ENCODE measurements around the gene RALGAPB. TPM values are rescaled to one million over a fixed set of nuclear protein-coding genes. Genes with fewer than 3 reads are reported as not detected.

RALGAPB gene
- total and polyA plus RNA-seq, 12 donors, result 8.4 to 28.2 (median 25.6) TPM

DNA sequence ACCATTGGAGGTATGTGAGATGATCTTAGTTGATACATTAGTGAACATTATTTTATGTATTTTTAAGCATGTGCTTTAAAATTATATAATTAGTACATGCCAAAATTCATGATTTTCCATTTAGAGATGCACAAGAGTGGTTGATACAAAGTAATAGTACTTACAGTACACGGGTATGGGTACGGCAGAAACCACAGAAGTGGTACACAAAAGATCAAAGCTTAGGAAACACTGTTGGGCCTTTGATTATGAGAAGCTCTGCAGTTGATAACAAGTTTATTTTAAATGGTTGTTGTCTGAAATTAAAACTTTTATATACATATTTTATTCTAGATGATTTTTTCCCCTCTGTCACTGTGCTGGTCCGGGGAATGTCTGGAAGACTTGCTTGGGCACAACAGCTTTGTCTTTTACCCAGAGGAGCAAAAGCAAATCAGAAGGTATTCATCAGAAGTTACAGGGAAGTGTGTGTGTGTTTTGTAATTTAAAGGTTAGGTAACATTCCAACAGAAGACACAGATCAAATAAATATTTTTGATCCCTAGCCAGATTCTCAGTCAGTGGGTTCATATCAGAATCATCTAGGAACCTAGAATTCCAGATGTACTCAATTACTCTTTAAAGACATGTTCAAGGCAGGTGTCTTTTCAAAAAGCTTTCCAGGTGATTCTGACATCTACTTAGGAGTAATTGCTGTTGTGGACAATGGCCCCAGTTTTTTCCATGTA is 75.9 kb downstream of the RALGAPB start:
- WGBS, 2 donors, result 98 to 99% methylated on average over 3 of the region's 3 CpGs
- DNase-seq, result no peak
- Histone ChIP-seq H3K27me3 (no peaks in the 10 kb centered on the region), H3K4me1 (no peaks in the 10 kb centered on the region), H3K27ac (no peak overlapping the region), H3K9me3 (no peaks in the 10 kb centered on the region), H3K4me3 (no peak overlapping the region), H3K36me3 (peaks cover 0 to 100% (median 69%) of the 10 kb centered on the region in 9 donors)
- intact Hi-C loops (cut with DNase I), result no loop called here
- ATAC-seq, result no peak
- TF ChIP-seq, protein P1, sequence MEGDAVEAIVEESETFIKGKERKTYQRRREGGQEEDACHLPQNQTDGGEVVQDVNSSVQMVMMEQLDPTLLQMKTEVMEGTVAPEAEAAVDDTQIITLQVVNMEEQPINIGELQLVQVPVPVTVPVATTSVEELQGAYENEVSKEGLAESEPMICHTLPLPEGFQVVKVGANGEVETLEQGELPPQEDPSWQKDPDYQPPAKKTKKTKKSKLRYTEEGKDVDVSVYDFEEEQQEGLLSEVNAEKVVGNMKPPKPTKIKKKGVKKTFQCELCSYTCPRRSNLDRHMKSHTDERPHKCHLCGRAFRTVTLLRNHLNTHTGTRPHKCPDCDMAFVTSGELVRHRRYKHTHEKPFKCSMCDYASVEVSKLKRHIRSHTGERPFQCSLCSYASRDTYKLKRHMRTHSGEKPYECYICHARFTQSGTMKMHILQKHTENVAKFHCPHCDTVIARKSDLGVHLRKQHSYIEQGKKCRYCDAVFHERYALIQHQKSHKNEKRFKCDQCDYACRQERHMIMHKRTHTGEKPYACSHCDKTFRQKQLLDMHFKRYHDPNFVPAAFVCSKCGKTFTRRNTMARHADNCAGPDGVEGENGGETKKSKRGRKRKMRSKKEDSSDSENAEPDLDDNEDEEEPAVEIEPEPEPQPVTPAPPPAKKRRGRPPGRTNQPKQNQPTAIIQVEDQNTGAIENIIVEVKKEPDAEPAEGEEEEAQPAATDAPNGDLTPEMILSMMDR (IDR thresholded peaks at IDR 0.05), result no peak

DNA sequence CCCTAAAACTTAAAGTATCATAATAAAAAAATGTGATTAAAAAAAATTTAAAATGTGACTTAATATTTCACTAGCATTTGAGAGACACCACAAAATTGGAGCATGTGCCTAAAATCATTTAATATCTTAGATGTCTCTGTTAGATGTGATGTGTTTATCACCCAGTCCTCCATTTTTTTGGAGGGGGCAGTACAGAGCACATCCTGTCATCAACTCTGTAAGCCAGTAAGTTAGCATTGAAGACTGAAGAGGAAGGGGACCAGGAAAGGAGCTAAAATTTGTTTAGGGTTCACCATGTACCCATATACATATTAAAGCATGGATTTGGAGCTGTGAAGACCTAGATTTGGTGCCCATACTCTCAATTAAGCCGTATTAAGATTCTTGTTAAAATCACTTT is 77.6 kb downstream of the RALGAPB start:
- intact Hi-C loops (cut with DNase I), result loop anchor here in 1 of 10 donors (2.0 kb wide), 1 partner anchor 23 kb away; no protein-coding TSS in a partner anchor
- Histone ChIP-seq H3K4me3 (no peak overlapping the region), H3K9me3 (peaks cover 0 to 4% (median 0%) of the 10 kb centered on the region in 11 donors), H3K36me3 (peaks cover 0 to 100% (median 71%) of the 10 kb centered on the region in 9 donors), H3K27me3 (no peaks in the 10 kb centered on the region), H3K27ac (no peak overlapping the region), H3K4me1 (no peaks in the 10 kb centered on the region)
- DNase-seq, result no peak
- no peak for ATAC-seq
- 98 to 100% methylated on average over 1 of the region's 1 CpG for WGBS, 2 donors
- TF ChIP-seq, protein P1 (IDR thresholded peaks at IDR 0.05), result no peak

DNA sequence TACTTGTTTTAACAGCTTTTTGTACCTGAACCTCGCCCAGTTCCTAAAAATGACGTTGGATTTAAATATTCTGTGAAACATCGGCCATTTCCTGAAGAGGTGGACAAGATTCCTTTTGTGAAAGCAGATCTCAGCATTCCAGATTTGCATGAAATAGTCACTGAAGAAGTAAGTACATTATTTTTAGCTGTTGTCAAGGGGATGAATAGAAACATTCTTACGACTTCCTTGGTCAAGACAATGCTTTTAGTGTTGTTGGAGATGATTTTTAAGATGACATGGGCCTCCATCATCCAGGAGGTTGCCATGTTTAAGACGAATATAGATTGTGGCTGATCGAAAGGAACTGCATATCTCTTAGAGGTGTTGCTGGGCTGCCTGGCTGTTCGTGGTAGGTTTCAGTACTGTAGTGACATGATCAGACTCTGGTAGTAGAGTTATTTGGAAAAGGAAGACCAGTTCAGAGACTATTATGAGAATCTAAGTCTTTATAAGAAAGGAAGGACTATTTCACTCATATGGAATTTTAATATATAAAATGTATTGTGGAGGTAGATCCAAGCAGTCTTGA is 78.5 kb downstream of the RALGAPB start:
- 80 to 86% methylated on average over 7 of the region's 7 CpGs for WGBS, 2 donors
- DNase-seq, result no peak
- Histone ChIP-seq H3K4me1 (no peaks in the 10 kb centered on the region), H3K9me3 (peaks cover 0 to 7% (median 0%) of the 10 kb centered on the region in 11 donors), H3K36me3 (peaks cover 0 to 100% (median 72%) of the 10 kb centered on the region in 9 donors), H3K27ac (no peak overlapping the region), H3K4me3 (no peak overlapping the region), H3K27me3 (no peaks in the 10 kb centered on the region)
- TF ChIP-seq, protein P1 (IDR thresholded peaks at IDR 0.05), result no peak
- intact Hi-C loops (cut with DNase I), result loop anchor here in 1 of 10 donors (2.0 kb wide), 1 partner anchor 22 kb away; no protein-coding TSS in a partner anchor
- no peak for ATAC-seq

- Histone ChIP-seq H3K36me3 (peaks cover 2 to 100% (median 72%) of the 10 kb centered on the region in 9 donors), H3K27ac (no peak overlapping the region), H3K4me3 (no peak overlapping the region), H3K4me1 (no peaks in the 10 kb centered on the region), H3K27me3 (no peaks in the 10 kb centered on the region), H3K9me3 (peaks cover 0 to 7% (median 0%) of the 10 kb centered on the region in 11 donors)
- intact Hi-C loops (cut with DNase I), result no loop called here
- no peak for DNase-seq
- TF ChIP-seq, protein P1 (IDR thresholded peaks at IDR 0.05), result no peak
- ATAC-seq, result no peak
- 98 to 99% methylated on average over 2 of the region's 2 CpGs for WGBS, 2 donors
Observed at GRCh38 chr20:38554986-38555385, 82.3 kb downstream of the RALGAPB start.
